Retinal pigment epithelial cell (primary cell): ENCODE measurements around the gene LMBR1.
"Not testable (repeated sequence)": the region's sequence is repeated elsewhere in the genome, so short reads cannot be mapped to it uniquely, and the experiment has no call there.

Experiments
- DNase-seq: peaks from one replicate; pipeline ENCODE4 v3.0.0-alpha.2; 2010; ENCODE audit warnings: low read depth
- H3K4me3 ChIP-seq: 2 replicates; pipeline ENCODE4 v1.5.1; 2011; ENCODE audit warnings: mild to moderate bottlenecking, low read length, control low read depth, moderate library complexity
- TF ChIP-seq, protein P1 (sequence below): conservative IDR thresholded peaks from 2 replicates; pipeline ENCODE4 v1.5.1; 2011; ENCODE audit warnings: low read depth, low read length, control low read depth, inconsistent platforms

The LMBR1 gene, protein sequence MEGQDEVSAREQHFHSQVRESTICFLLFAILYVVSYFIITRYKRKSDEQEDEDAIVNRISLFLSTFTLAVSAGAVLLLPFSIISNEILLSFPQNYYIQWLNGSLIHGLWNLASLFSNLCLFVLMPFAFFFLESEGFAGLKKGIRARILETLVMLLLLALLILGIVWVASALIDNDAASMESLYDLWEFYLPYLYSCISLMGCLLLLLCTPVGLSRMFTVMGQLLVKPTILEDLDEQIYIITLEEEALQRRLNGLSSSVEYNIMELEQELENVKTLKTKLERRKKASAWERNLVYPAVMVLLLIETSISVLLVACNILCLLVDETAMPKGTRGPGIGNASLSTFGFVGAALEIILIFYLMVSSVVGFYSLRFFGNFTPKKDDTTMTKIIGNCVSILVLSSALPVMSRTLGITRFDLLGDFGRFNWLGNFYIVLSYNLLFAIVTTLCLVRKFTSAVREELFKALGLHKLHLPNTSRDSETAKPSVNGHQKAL

DNA sequence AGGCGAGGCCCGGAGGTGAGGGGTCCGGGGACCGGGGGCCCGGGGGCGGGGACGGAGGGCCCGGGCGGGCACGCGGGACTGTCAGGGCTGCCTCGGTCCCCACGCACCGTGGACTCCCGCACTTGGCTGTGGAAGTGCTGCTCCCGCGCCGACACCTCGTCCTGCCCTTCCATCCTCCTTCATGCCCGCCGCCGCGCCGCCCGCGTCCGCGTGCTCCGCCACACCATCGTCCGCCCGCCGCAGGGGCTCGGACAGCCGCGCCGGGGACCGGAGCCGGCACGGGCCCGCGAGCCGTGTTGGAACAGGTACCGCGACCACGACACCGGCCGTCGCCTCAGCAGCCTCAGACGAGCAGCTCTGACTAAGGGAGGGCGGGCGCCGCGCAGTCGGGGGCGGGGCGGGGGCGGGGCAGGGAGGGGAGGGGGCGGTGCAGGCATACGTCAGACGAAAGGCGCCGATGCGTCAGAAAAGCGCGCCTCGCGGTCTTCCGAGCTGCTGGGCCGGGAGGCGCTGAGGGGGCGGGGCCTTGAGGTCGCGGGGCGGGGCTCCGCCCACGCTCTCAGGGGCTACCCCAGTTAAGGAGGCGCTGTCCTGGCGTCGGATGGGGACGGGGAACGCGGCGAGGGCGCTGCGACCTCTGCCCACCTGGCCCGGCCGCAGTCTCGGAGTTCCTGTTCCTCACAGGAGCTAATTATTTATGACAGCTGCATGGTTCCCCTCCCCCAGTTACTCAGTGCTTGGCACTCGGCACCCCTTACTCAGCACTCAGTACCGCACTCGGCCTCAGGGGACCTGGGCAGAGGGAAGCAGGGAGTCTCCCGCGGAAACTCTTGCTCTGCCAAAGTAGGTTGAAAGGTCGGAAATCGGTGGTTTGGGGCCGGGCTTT lies at the start of gene LMBR1:
TSS of gene LMBR1 (minus strand) at position 363 of the 886 bp plus-strand sequence. CDS start at position 173, 190 bp downstream.
- TF ChIP-seq, protein P1, sequence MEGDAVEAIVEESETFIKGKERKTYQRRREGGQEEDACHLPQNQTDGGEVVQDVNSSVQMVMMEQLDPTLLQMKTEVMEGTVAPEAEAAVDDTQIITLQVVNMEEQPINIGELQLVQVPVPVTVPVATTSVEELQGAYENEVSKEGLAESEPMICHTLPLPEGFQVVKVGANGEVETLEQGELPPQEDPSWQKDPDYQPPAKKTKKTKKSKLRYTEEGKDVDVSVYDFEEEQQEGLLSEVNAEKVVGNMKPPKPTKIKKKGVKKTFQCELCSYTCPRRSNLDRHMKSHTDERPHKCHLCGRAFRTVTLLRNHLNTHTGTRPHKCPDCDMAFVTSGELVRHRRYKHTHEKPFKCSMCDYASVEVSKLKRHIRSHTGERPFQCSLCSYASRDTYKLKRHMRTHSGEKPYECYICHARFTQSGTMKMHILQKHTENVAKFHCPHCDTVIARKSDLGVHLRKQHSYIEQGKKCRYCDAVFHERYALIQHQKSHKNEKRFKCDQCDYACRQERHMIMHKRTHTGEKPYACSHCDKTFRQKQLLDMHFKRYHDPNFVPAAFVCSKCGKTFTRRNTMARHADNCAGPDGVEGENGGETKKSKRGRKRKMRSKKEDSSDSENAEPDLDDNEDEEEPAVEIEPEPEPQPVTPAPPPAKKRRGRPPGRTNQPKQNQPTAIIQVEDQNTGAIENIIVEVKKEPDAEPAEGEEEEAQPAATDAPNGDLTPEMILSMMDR = peak; percentile 47
- peak within 1 kb of the TSS; percentile 94 for H3K4me3 ChIP-seq
- DNase-seq = peak; percentile 68

DNA sequence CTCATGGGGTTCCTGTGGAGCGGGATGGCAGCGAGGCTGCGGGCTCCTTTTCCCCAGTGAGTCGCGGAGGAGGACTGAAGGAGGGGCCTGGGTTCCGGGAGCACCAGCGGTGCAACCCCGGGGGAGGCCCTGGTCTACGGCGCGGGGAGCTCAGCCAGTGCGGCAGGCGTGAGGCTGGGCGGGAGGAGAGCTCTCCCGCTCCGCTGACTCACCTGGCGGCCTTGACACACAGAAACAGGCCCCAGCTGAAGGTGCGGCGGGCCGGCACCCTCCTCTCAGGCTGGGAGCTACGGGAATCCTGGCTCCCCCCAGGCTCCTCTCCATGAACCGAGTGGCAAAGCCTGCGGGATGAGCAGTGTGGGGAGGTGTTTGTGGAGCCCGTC lies 49.7 kb upstream of the LMBR1 start:
- TF ChIP-seq, protein P1 = no peak
- DNase-seq = no peak
- H3K4me3 ChIP-seq = no peak overlapping the region

DNA sequence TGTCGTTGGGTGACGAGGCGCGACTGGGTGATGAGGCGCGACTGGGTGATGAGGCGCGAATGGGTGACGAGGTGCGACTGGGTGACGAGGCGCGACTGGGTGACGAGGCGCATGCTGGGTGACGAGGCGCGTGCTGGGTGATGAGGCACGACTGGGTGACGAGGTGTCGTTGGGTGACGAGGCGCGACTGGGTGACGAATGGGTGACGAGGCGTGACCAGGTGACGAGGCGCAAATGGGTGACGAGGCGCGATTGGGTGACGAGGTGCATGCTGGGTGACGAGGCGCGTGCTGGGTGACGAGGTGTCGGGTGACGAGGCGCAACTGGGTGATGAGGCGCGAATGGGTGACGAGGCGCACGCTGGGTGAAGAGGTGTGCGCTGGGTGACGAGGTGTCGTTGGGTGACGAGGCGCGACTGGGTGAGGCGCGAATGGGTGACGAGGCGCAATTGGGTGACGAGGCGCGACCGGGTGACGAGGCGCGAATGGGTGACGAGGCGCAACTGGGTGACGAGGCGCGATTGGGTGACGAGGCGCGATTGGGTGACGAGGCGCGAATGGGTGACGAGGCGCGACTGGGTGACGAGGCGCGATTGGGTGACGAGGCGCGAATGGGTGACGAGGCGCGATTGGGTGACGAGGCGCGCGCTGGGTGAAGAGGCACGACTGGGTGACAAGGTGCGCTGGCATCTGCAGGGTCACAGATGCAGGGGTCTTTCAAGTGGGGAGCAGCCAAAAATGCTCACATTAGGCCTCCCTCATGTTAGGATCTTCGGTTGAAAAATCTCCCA lies 48.6 kb upstream of the LMBR1 start:
- no peak for DNase-seq
- TF ChIP-seq, protein P1 = no peak
- H3K4me3 ChIP-seq = no peak overlapping the region

DNA sequence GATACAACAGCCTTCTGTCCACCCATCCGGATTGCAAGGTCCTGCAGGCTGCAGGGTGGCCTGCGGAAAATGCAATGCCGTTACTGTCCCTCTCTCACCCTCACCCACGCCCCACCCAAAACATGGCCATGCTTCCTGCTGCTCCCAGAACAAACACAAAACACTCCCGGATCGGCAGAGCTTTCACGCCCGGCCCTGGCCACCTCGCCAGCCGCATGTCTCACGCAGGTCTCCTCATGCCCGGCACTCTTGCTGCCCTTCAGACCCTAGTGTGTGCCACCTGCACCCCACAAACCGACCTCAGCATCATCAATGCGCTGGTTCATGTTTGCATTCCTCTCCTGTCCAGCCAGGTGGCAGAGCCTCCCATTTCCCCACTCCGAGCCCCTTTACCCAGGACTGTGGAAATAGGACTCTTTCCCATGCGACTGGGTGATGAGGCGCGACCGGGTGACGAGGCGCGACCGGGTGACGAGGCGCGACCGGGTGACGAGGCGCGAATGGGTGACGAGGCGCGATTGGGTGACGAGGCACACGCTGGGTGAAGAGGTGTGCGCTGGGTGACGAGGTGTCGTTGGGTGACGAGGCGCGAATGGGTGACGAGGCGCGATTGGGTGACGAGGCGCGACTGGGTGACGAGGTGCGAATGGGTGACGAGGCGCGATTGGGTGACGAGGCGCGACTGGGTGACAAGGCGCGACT lies 47.6 kb upstream of the LMBR1 start:
- DNase-seq = no peak
- no peak overlapping the region for H3K4me3 ChIP-seq
- TF ChIP-seq, protein P1 = no peak

DNA sequence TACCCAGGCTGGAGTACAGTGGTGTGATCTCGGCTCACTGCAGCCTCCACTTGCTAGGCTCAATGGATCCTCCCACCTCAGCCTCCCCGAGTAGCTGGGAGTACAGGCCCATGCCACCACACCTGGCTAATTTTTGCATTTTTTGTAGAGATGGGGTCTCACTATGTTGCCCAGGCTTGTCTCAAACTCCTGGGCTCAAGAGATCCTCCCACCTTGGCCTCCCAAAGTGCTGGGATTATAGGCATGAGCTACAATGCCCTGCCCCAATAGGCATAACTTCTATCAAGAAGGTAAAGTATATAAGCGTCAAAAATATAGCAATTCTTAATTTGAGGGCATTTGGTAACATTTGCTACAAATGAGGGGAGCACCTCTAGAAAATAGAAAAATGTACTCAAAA lies 43.8 kb upstream of the LMBR1 start:
- H3K4me3 ChIP-seq, DNase-seq: not testable (repeated sequence)

DNA sequence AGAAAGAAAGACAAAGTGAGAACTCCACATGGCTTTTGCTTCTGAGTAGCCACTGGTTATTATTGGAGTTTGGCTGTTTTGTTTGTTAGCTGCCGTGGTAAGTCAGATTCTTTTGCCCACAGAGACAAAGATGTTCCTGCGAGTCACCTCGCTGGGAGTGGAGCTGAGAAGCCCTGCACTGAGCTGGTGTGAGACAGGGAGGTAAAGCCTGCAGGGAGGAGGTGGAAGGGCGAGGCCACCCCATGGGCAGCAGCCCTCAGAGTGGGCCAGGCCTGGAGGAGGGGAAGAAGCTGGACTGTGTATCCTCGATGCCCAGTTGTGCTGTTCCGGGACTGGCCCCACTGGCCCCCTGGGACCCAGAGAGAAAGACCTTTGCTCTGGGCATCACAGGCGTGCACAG lies 42.3 kb upstream of the LMBR1 start:
- no peak overlapping the region for H3K4me3 ChIP-seq
- no peak for DNase-seq

More for the DNA sequence above, 42.3 kb upstream of the LMBR1 start:
- TF ChIP-seq, protein P1 = no peak
